ENCODE results near the gene CNOT6L.

- TF ChIP-seq CTCF (IDR thresholded peaks at IDR 0.05; ENCODE audit: low read length): no peak
- TF ChIP-seq EZH2 (optimal IDR thresholded peaks at IDR 0.05; ENCODE audit: low read depth, low read length): no peak
- no peak for TF ChIP-seq EZH2phosphoT487 (IDR thresholded peaks at IDR 0.05; ENCODE audit: low read length)
These were observed 46.1 kb downstream of the CNOT6L start for GRCh38 chr4:77773101-77773500.
